Thymus (tissue), 11 donors: ENCODE results near the gene ZCCHC24. TPM values are rescaled to one million over a fixed set of nuclear protein-coding genes. Genes with fewer than 3 reads are reported as not detected.

ENCODE experiments used
- DNase-seq, 9 donors: peaks; one replicate each; pipeline ENCODE4 v3.0.0-alpha.2; 2013; ENCODE audit warnings: low spot score in 9 of 9, low read depth in 6 of 9, missing footprints in 1 of 9
- H3K27ac ChIP-seq, 2 donors: one replicate each; pipeline ENCODE4 v1.5.1; 2013; ENCODE audit warnings: control low read depth in 1 of 2, low read depth in 1 of 2, low read length in 1 of 2, mild to moderate bottlenecking in 1 of 2, moderate library complexity in 1 of 2
- H3K27me3 ChIP-seq, 2 donors: one replicate each; pipeline ENCODE4 v1.5.1; 2013; ENCODE audit warnings: low read length in 1 of 2; ENCODE audit not compliant: control insufficient read depth in 2 of 2, insufficient read depth in 1 of 2
- H3K36me3 ChIP-seq, 2 donors: one replicate each; pipeline ENCODE4 v1.5.1; 2013; ENCODE audit warnings: low read length in 1 of 2, mild to moderate bottlenecking in 1 of 2, moderate library complexity in 1 of 2; ENCODE audit not compliant: control insufficient read depth in 2 of 2, insufficient read depth in 2 of 2
- H3K4me1 ChIP-seq, 2 donors: one replicate each; pipeline ENCODE4 v1.5.1; 2013; ENCODE audit warnings: low read length in 2 of 2; ENCODE audit not compliant: control insufficient read depth in 2 of 2, insufficient read depth in 2 of 2
- H3K4me3 ChIP-seq, 2 donors: one replicate each; pipeline ENCODE4 v1.5.1; 2013; ENCODE audit warnings: low read length in 2 of 2, control low read depth in 1 of 2, mild to moderate bottlenecking in 1 of 2
- H3K9me3 ChIP-seq, 2 donors: one replicate each; pipeline ENCODE4 v1.5.1; 2013; ENCODE audit warnings: low read length in 1 of 2, mild to moderate bottlenecking in 1 of 2; ENCODE audit not compliant: control insufficient read depth in 2 of 2, insufficient read depth in 1 of 2
- WGBS: extraction: QIAGEN DNeasy Blood & Tissue Kit; methylation state at CpG from one replicate; pipeline ENCODE4 v1.1.7; 2013; 5-methylcytosine and 5-hydroxymethylcytosine counted together
- polyA plus RNA-seq: library from polyadenylated mRNA; stranded (reverse); fragments of 200-250 nt; gene quantifications from one replicate; pipeline ENCODE4 v1.2.3, GENCODE V29; 2013
- total RNA-seq: library from RNA; stranded (reverse); fragments of 120-200 nt; gene quantifications from one replicate; pipeline ENCODE4 v1.2.4, GENCODE V29; 2013
- donor health status: healthy.

The ZCCHC24 gene
- total and polyA plus RNA-seq, 2 donors = 1.2 to 5.4 TPM

DNA sequence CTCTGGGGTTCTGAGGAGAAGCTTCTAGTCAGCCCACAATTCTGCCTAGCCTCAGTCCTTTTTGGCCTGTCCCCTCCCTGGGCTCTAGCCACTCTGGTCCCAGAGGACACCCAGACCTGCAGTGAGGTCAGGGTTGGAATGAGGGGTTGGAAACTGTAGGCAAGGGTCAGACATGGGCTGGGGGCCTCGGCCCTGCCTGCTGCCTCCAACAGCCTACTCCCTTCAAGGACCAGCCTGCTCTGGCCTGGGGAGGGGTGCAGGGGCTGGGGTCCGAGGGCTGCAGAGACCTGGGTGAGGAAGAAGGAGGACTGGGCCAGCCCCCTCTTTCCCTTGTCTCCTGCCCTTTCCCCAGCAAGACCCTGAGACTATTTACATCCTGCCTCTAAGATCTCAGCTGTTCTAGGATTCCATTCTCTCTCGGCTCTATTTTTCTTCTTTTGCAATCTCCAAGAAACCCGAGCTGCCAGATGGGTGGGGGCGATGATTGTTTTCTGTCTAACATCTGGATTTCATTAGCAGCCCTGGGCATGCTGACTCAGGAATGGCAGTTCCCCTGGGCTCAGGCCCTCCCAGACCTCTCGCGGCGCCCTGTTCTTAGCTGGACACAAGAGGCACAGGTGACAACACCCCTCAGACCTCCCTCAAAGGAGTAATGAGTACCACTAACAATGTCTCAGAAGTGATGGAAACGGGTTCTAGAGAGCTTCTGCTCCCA lies 23.1 kb downstream of the ZCCHC24 start:
- WGBS = 95% methylated on average over 9 of the region's 9 CpGs
- H3K27ac ChIP-seq = no peak overlapping the region
- DNase-seq = no peak
- H3K4me3 ChIP-seq = no peak overlapping the region
- H3K9me3 ChIP-seq = no peaks in the 10 kb centered on the region
- H3K36me3 ChIP-seq = no peaks in the 10 kb centered on the region
- no peaks in the 10 kb centered on the region for H3K27me3 ChIP-seq
- H3K4me1 ChIP-seq = no peaks in the 10 kb centered on the region

GRCh38 chr10:79420974-79421688 lies 24.3 kb downstream of the ZCCHC24 start:
- H3K27ac ChIP-seq = no peak overlapping the region
- no peaks in the 10 kb centered on the region for H3K27me3 ChIP-seq
- WGBS = 95% methylated on average over 12 of the region's 12 CpGs
- H3K4me1 ChIP-seq = no peaks in the 10 kb centered on the region
- H3K9me3 ChIP-seq = no peaks in the 10 kb centered on the region
- DNase-seq = no peak
- H3K36me3 ChIP-seq = no peaks in the 10 kb centered on the region
- H3K4me3 ChIP-seq = no peak overlapping the region

DNA sequence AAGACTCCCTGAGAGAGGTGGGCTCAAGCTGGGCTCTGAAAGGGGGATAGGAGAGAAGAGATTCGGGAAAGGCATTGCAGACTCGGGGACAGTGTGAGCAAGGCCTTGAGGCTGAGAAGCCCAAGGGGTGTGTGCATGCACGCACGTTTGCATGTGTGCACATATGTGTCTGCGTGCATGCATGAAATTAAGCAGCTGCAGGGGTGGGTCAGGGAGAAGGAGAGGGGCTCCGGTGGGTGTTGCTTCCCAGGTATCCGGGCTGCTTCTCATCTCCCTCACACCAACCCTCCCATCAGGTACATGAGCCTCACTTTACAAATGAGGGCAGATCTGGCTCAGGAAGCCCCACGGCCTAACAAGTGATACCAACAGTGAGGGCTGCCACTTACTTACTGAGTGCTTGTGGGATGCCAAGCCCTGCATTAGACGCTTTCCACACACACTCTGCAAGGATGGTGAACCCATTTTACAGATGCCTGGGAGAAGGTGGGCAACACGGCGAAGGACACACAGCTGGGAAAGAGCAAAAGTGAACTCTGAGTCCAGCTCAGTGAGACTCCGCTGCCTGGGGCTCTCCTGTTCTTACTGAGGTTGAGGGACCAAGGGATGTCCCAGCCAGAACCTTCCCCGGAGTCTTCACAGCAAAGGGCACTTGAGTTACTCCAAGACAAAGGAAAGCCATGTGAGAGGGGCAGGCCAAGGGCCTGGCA lies 26.4 kb downstream of the ZCCHC24 start:
- WGBS = 98% methylated on average over 13 of the region's 13 CpGs
- no peaks in the 10 kb centered on the region for H3K27me3 ChIP-seq
- no peak overlapping the region for H3K27ac ChIP-seq
- no peak overlapping the region for H3K4me3 ChIP-seq
- no peaks in the 10 kb centered on the region for H3K4me1 ChIP-seq
- no peak for DNase-seq
- H3K36me3 ChIP-seq = no peaks in the 10 kb centered on the region
- H3K9me3 ChIP-seq = no peaks in the 10 kb centered on the region

DNA sequence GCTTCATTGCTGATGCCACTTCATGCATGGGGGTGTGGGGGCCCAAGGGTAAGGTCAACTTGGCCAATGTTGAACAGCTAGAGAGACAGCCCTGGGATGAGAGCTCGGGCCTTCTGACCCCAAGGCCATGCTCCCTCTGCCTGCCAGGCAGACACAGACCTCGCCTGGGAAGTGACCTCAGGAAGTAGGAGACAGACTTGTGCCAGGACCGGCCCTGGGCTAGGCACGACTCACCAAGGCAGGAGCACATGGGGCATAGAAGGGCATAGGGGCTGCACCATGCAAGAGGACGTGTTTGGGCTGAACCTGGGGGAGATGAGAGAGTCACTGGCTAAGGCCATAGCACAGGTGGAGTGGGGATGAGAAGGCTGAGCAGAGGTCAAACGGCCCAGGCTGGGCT lies 27.1 kb downstream of the ZCCHC24 start:
- H3K4me3 ChIP-seq = no peak overlapping the region
- H3K36me3 ChIP-seq = no peaks in the 10 kb centered on the region
- H3K9me3 ChIP-seq = no peaks in the 10 kb centered on the region
- H3K27me3 ChIP-seq = no peaks in the 10 kb centered on the region
- WGBS = 90% methylated on average over 6 of the region's 6 CpGs
- no peak for DNase-seq
- H3K27ac ChIP-seq = no peak overlapping the region
- H3K4me1 ChIP-seq = no peaks in the 10 kb centered on the region

GRCh38 chr10:79417731-79418130 lies 27.7 kb downstream of the ZCCHC24 start:
- H3K27ac ChIP-seq = no peak overlapping the region
- no peaks in the 10 kb centered on the region for H3K9me3 ChIP-seq
- WGBS = 95% methylated on average over 4 of the region's 4 CpGs

DNA sequence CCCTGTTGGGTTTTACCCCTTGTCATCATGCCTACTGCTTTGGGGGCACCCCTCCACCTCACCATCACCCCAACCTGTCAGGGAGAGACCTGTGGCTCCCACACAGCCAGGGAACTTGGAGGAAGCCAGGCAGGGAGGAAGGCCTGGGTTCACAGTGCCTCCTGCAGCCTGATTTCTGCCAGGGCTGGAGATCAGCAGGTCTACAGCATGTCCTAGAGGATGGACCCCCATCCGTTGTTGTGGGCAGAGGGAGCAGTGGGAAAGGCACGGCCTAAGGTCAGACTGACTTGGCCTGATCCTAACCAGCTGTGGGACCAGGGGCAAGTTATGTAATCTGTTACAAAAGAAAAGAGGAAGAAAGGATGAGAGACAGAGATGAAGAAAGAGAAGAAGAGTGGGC lies 28.2 kb downstream of the ZCCHC24 start:
- Histone ChIP-seq H3K36me3 (no peaks in the 10 kb centered on the region), H3K27me3 (no peaks in the 10 kb centered on the region), H3K4me3 (no peak overlapping the region), H3K9me3 (no peaks in the 10 kb centered on the region), H3K27ac (no peak overlapping the region), H3K4me1 (no peaks in the 10 kb centered on the region)
- DNase-seq = no peak
- WGBS = 89% methylated on average over 2 of the region's 2 CpGs

More at GRCh38 chr10:79417731-79418130, 27.7 kb downstream of the ZCCHC24 start:
- H3K4me3 ChIP-seq = no peak overlapping the region
- H3K36me3 ChIP-seq = no peaks in the 10 kb centered on the region
- H3K4me1 ChIP-seq = no peaks in the 10 kb centered on the region
- DNase-seq = no peak
- no peaks in the 10 kb centered on the region for H3K27me3 ChIP-seq

DNA sequence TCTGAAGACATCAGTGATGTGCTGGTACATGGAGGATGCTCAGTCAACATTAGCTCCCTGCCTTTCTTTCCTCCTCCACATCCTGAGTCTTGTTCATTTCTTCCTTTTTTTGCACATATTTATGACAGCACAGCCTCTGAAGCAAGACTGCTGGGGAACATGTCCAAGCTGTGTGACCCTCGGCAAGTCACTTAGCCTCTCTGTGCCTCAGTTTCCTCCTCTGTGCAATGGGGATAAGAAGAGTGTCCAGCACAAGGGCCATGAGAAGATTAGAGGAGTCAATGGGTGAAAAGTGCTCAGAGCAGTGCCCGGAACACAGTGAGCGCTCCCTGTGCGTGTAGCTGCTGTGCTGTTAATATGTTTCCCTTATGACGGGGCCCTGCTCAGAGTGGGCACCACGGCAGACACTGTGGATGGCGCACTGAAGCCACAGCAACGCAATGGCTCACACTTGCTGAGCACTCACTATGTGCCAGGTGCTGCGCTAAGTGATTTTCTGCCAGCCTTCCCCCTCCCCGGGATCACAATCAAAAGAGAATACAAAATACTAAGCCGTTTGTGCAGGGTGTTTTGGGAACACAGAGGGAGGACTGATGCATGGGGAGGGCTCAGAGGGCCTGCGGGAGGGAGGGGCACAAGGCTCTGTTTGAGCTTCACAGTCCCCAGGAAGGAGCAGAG lies 28.7 kb downstream of the ZCCHC24 start:
- WGBS = 90% methylated on average over 12 of the region's 12 CpGs
- H3K4me1 ChIP-seq = no peaks in the 10 kb centered on the region

DNA sequence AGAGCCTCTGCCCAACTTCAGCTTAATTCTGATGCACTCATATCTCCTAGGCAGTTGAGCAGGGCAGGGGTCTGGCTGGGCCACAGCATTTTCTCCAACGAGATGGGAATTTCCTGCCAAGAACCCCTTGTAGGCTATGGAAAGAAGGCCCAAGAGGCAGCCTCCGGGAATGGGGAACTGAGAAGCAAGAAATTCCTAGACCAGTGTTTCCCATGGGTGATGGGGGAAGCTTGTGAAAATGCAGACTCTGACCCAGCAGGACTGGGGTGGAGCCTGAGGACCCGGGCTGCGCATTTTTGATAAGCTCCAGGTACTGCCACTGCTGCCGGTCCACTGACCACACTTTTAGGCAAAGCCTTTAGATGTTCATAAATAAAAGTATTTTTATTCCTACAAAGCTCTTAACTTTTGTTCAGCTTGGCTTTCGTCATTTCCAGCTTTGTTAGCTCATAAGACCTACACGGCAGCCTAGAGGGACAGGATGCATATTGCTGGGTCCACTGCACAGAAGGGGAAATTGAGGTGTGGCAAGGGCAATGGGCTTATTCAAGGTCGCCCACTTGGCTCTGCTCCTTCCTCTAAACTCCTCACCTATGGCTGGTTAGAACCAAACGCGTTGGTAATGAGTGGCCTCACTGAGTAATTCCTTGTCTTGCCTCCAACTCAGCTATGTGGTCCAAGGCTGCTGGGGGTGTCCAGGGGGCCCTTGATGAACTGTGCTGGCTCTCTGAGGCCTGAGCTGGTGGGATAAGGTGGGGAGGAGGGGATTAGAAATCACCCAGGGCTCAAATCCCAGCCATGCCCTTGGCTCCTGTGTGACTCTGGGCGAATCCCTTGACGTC lies 29.5 kb downstream of the ZCCHC24 start:
- H3K9me3 ChIP-seq = no peaks in the 10 kb centered on the region
- no peak overlapping the region for H3K4me3 ChIP-seq
- no peak for DNase-seq
- no peak overlapping the region for H3K27ac ChIP-seq
- H3K27me3 ChIP-seq = no peaks in the 10 kb centered on the region
- H3K4me1 ChIP-seq = no peaks in the 10 kb centered on the region
- no peaks in the 10 kb centered on the region for H3K36me3 ChIP-seq
- 96% methylated on average over 12 of the region's 12 CpGs for WGBS

More for the DNA sequence above, 28.7 kb downstream of the ZCCHC24 start:
- no peaks in the 10 kb centered on the region for H3K27me3 ChIP-seq
- H3K4me3 ChIP-seq = no peak overlapping the region
- H3K9me3 ChIP-seq = no peaks in the 10 kb centered on the region
- H3K36me3 ChIP-seq = no peaks in the 10 kb centered on the region
- no peak for DNase-seq
- no peak overlapping the region for H3K27ac ChIP-seq
